Testis (tissue), 2 donors: ENCODE data around the gene NAP1L4.

Experiments
- CTCF ChIP-seq, 3 experiments: fragments of 450-650 bp in 2 of 3; fragments of 200-600 bp in 1 of 3; sonication (generic) in 1 of 3; IDR thresholded peaks; one replicate each; pipeline ENCODE4 v1.5.1; 2016 to 2019; ENCODE audit warnings: antibody characterized with exemption in 3 of 3, mild to moderate bottlenecking in 2 of 3, moderate library complexity in 1 of 3
- POLR2A ChIP-seq: fragments of 450-650 bp; IDR thresholded peaks from one replicate; pipeline ENCODE4 v1.6.1; 2017; ENCODE audit warnings: antibody characterized with exemption, mild to moderate bottlenecking, moderate library complexity

- TF ChIP-seq POLR2A = no peak
- no peak for TF ChIP-seq CTCF (IDR thresholded peaks at IDR 0.05)
Measured at GRCh38 chr11:2897048-2897447, 95.1 kb downstream of the NAP1L4 start.
